HG02588 (cell line): Measurements from ENCODE around the gene GATA6.

Experiments
- ATAC-seq: cut with Tn5 transposase; IDR thresholded peaks from one replicate; pipeline ENCODE4 v1.9.1; 2021; ENCODE audit warnings: mild to moderate bottlenecking, moderate library complexity; ENCODE audit not compliant: unreplicated experiment

GATA6 gene

GRCh38 chr18:22233266-22233665, 63.9 kb downstream of the GATA6 start:
- no peak for ATAC-seq

- no peak for ATAC-seq
Measured at GRCh38 chr18:22238036-22238435, 68.6 kb downstream of the GATA6 start.

GRCh38 chr18:22238681-22239080, 69.3 kb downstream of the GATA6 start:
- ATAC-seq = no peak

- no peak for ATAC-seq
Measured at GRCh38 chr18:22241921-22242361, 72.6 kb downstream of the GATA6 start.

- no peak for ATAC-seq
Measured at GRCh38 chr18:22243513-22243912, 74.1 kb downstream of the GATA6 start.

- no peak for ATAC-seq
Measured at GRCh38 chr18:22250026-22250425, 80.6 kb downstream of the GATA6 start.

- ATAC-seq = no peak
Measured at GRCh38 chr18:22250591-22250996, 81.2 kb downstream of the GATA6 start.
